GM23248 (cell line): ENCODE data around the gene FZD10. TPM values are rescaled to one million over a fixed set of nuclear protein-coding genes. Genes with fewer than 3 reads are reported as not detected.

Source experiments
- DNase-seq: peaks from one replicate; pipeline ENCODE4 v3.0.0-alpha.2; 2015
- H2AFZ ChIP-seq: fragments of 200-600 bp; sonication (generic); 2 replicates; pipeline ENCODE4 v1.6.1; 2016; ENCODE audit warnings: antibody characterized with exemption
- H3F3A ChIP-seq: fragments of 200-600 bp; sonication (generic); 2 replicates; pipeline ENCODE4 v1.6.1; 2016; ENCODE audit warnings: mild to moderate bottlenecking, antibody characterized with exemption, mixed run types; ENCODE audit not compliant: insufficient read depth
- H3K27ac ChIP-seq: fragments of 200-600 bp; sonication (generic); 2 replicates; pipeline ENCODE4 v1.5.1; 2016; ENCODE audit warnings: mild to moderate bottlenecking
- H3K27me3 ChIP-seq: fragments of 200-600 bp; sonication (generic); replicated peaks from 2 replicates; pipeline ENCODE4 v1.6.1; 2016; ENCODE audit warnings: mild to moderate bottlenecking; ENCODE audit not compliant: insufficient read depth
- H3K36me3 ChIP-seq: fragments of 200-600 bp; sonication (generic); 2 replicates; pipeline ENCODE4 v1.6.1; 2016; ENCODE audit warnings: low read depth, mild to moderate bottlenecking
- H3K4me1 ChIP-seq: fragments of 200-600 bp; sonication (generic); 2 replicates; pipeline ENCODE4 v1.6.1; 2016; ENCODE audit warnings: mild to moderate bottlenecking; ENCODE audit not compliant: insufficient read depth
- H3K4me2 ChIP-seq: fragments of 200-600 bp; sonication (generic); one replicate; pipeline ENCODE4 v1.6.1; 2016; ENCODE audit warnings: mild to moderate bottlenecking; ENCODE audit not compliant: unreplicated experiment
- H3K4me3 ChIP-seq: fragments of 200-600 bp; sonication (generic); 2 replicates; pipeline ENCODE4 v1.5.1; 2016; ENCODE audit warnings: mild to moderate bottlenecking
- H3K79me2 ChIP-seq: fragments of 200-600 bp; sonication (generic); 2 replicates; pipeline ENCODE4 v1.6.1; 2016; ENCODE audit warnings: mild to moderate bottlenecking; ENCODE audit not compliant: insufficient read depth
- H3K9ac ChIP-seq: fragments of 200-600 bp; sonication (generic); 2 replicates; pipeline ENCODE4 v1.6.1; 2016; ENCODE audit warnings: mild to moderate bottlenecking
- H3K9me2 ChIP-seq: fragments of 200-600 bp; sonication (generic); 2 replicates; pipeline ENCODE4 v1.6.1; 2016; ENCODE audit warnings: mixed run types, mild to moderate bottlenecking, moderate library complexity; ENCODE audit not compliant: insufficient read depth
- H3K9me3 ChIP-seq: fragments of 200-600 bp; sonication (generic); one replicate; pipeline ENCODE4 v1.6.1; 2017; ENCODE audit warnings: low read depth
- H4K20me1 ChIP-seq: fragments of 200-600 bp; sonication (generic); 2 replicates; pipeline ENCODE4 v1.6.0; 2016; ENCODE audit not compliant: insufficient read depth
- EZH2 ChIP-seq: fragments of 200-600 bp; sonication (generic); IDR thresholded peaks from 2 replicates; pipeline ENCODE4 v1.6.1; 2018; ENCODE audit warnings: antibody characterized with exemption, mild to moderate bottlenecking; ENCODE audit not compliant: insufficient read depth, poor library complexity, severe bottlenecking
- EZH2phosphoT487 ChIP-seq: fragments of 200-600 bp; sonication (generic); IDR thresholded peaks from 2 replicates; pipeline ENCODE4 v1.6.1; 2018; ENCODE audit warnings: antibody characterized with exemption, moderate library complexity, mild to moderate bottlenecking, low read depth; ENCODE audit not compliant: insufficient read depth
- WGBS, 2 experiments: methylation state at CpG; one replicate each; pipeline ENCODE4 v1.1.6; 2015 to 2017; ENCODE audit warnings: low lambda C conversion rate in 2 of 2, low coverage in 1 of 2; ENCODE audit errors: missing lambda C conversion rate in 2 of 2; 5-methylcytosine and 5-hydroxymethylcytosine counted together
- in situ Hi-C: fragments of 300-500 bp; cut with MboI; formaldehyde crosslinking; loops from 2 replicates; pipeline ENCODE4 v1.15.0; 2020
- polyA plus RNA-seq: library from polyadenylated mRNA; unstranded; fragments of >200 nt; fragmentation: Nextera tagmentation; extraction: Ambion mirVana; gene quantifications from 2 replicates; pipeline ENCODE4 v1.2.1, GENCODE V29; 2016
- total RNA-seq: library from RNA; depleted of rRNA; stranded (reverse); fragments of >200 nt; shearing (Covaris generic); gene quantifications from 2 replicates; pipeline ENCODE4 v1.2.3, GENCODE V29; 2014

The FZD10 gene
- total and polyA plus RNA-seq, 2 experiments from 2014 or later, result not detected

DNA sequence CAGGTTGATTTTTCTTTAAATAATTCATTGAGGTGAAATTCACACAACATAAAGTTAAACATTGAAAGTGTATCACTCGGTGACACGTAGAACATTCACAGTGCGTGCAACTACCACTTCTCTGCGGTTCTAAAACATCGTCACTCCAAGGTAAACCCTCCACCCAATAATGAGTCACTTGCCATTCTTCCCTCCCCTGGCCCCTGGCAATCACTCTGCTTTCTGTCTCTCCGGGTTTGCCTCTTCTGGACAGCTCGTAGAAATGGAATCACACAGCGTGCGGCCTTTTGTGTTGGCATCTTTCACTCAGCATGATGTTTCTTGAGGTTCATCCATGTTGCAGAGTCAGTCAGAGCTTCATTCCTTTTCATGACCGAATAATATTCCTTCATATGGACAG lies 18.9 kb downstream of the FZD10 start:
- no peak for TF ChIP-seq EZH2phosphoT487
- TF ChIP-seq EZH2, result no peak
- Histone ChIP-seq H3K9ac (no peak overlapping the region), H3K27me3 (no peaks in the 10 kb centered on the region), H4K20me1 (no peaks in the 10 kb centered on the region), H3K79me2 (no peaks in the 10 kb centered on the region), H3K4me1 (no peaks in the 10 kb centered on the region), H3K4me3 (no peak overlapping the region), H3K27ac (no peak overlapping the region), H3F3A (no peaks in the 10 kb centered on the region), H2AFZ (no peak overlapping the region), H3K36me3 (no peaks in the 10 kb centered on the region), H3K9me3 (no peaks in the 10 kb centered on the region), H3K9me2 (no peaks in the 10 kb centered on the region), H3K4me2 (no peak overlapping the region)
- in situ Hi-C loops, result no loop called here
- WGBS, 2 experiments, result 56 to 60% methylated on average over 10 of the region's 10 CpGs
- no peak for DNase-seq

DNA sequence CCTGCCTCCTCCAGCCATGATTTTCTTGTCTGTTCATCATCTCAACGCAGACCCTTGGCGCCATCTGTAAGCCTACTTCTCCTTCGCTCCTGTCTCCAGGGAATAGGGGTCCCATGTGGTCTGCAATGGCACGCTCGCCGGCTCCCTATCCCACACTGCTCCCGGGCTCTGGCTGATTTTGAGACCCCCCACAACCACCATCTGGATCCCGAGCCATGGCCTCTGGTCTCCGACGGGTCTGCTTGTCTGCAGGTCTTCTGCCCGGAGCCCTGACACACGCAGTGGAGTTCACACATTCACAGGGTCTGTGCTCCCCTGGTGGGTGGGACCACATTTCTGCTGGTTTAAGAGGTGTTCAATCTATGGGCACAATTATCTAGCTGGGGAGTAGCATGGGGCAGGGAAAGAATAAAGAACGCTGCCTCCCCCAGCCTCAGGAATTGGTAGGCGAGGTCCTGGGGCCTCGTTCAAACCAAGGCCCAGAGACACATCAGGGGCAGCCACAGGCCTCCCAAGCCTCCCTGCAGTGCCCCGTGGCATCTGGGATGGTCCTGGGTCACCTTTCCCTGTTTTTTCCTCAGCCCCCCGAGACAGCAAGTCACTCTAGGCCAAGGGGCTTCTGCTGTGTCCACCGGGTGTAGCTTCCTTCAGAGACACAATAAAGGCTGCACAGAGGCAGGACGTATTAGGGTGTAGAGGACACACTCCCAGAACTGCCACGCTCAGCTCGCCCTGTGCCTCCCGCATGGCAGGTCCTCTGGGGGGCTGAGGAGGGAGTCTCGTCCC lies 21.5 kb downstream of the FZD10 start:
- H3K27me3 ChIP-seq, result no peaks in the 10 kb centered on the region
- WGBS, 2 experiments, result 52 to 53% methylated on average over 23 of the region's 23 CpGs

DNA sequence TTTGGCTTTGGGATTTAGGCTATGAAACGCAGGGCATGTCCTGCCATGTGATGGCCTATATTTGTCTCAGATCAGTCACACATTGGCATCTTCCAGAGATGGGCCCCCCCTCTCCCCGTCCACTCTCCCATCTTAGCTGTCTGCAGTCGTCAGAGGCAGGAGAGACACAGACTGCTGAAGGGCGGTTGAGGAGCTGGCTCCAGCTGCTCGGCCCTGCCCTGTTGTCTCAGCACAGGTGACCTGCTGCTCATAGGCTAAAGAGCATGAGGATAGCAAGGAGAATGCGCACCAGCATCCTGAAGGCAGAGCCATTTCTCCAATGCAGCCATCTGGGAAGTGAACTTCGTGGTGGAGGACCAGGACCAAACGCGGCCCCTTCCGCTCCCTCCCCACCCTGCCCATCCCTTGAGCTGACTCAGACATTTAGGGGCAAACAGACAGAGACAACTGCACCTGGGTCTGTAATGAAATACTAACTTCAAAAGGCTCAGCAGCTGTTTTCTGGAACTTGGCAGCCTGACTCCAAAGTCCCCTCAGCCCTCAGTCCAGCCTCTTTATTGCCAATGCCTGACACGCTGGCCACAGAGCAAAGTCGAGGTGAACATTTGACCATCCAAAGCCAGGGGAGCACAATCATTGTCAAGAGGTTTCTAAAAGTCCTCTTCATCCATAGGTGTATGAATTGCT lies 22.3 kb downstream of the FZD10 start:
- no peak overlapping the region for H3K27ac ChIP-seq
- H3F3A ChIP-seq, result no peaks in the 10 kb centered on the region
- no peak overlapping the region for H3K9ac ChIP-seq
- no peak for DNase-seq
- H2AFZ ChIP-seq, result no peak overlapping the region
- TF ChIP-seq EZH2 (no peak), EZH2phosphoT487 (no peak)
- H4K20me1 ChIP-seq, result no peaks in the 10 kb centered on the region
- no peaks in the 10 kb centered on the region for H3K79me2 ChIP-seq
- no peak overlapping the region for H3K4me3 ChIP-seq
- H3K9me3 ChIP-seq, result no peaks in the 10 kb centered on the region
- H3K27me3 ChIP-seq, result no peaks in the 10 kb centered on the region
- in situ Hi-C loops, result no loop called here
- H3K9me2 ChIP-seq, result no peaks in the 10 kb centered on the region
- no peak overlapping the region for H3K4me2 ChIP-seq
- H3K4me1 ChIP-seq, result no peaks in the 10 kb centered on the region
- no peaks in the 10 kb centered on the region for H3K36me3 ChIP-seq
- WGBS, 2 experiments, result 43 to 47% methylated on average over 12 of the region's 12 CpGs

More for the DNA sequence above, 21.5 kb downstream of the FZD10 start:
- Histone ChIP-seq H3K4me1 (no peaks in the 10 kb centered on the region), H4K20me1 (no peaks in the 10 kb centered on the region), H3F3A (no peaks in the 10 kb centered on the region), H3K27ac (no peak overlapping the region), H3K4me2 (no peak overlapping the region), H3K79me2 (no peaks in the 10 kb centered on the region), H3K9me2 (no peaks in the 10 kb centered on the region), H3K36me3 (no peaks in the 10 kb centered on the region), H3K9ac (no peak overlapping the region), H2AFZ (no peak overlapping the region), H3K9me3 (no peaks in the 10 kb centered on the region), H3K4me3 (no peak overlapping the region)
- TF ChIP-seq EZH2, result no peak
- TF ChIP-seq EZH2phosphoT487, result no peak
- DNase-seq, result no peak
- in situ Hi-C loops, result no loop called here

DNA sequence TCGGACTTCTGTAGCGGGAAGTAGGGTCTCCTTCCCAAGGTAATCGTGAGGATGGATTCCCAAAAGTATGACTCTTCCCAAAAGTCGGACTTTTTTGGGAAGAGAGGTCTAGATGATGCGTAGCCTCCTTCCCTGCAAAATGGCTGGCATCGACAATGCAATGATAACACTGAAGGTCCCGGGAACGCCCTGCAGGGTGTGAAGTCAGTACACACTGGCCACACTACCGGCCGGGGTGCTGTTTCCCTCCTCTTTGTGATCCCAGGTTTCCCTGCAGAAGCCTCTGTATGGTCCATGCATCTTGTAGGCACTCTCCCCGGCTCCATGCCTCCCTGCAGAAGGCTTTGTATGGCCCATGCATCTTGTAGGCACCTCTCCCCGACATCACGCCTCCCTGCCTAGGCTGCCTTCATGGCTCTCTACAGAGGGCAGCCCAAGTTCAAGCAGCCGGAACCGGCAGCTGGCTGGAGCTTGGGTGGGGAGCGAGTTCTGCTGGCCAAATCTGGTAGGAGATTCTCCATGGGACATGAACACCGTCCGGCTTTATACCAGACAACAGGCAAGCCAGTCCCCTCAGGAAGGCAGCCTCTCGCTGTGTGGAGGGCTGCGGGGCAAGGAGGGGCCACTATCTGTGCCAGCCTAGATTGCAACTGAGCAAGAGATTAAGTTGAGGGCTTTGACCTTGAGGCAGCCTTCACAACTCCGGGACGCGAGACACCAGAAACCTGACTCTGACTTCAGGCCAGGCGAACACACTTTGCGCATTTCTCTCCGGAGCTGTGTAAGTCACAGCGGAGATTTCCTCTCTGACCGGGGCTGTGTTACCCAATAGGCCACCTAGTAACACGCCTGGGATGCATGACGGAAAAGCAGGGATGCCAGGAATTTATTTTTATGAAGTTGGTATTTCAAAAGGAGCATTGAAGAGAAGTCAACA lies 23.5 kb downstream of the FZD10 start:
- H3K9ac ChIP-seq, result no peak overlapping the region
- no peak for TF ChIP-seq EZH2
- TF ChIP-seq EZH2phosphoT487, result no peak
- H3K36me3 ChIP-seq, result no peaks in the 10 kb centered on the region
- no peaks in the 10 kb centered on the region for H3K27me3 ChIP-seq
- H2AFZ ChIP-seq, result no peak overlapping the region
- no peaks in the 10 kb centered on the region for H4K20me1 ChIP-seq
- no peak overlapping the region for H3K4me2 ChIP-seq
- DNase-seq, result no peak
- no peaks in the 10 kb centered on the region for H3K4me1 ChIP-seq
- H3K4me3 ChIP-seq, result no peak overlapping the region
- in situ Hi-C loops, result no loop called here
- WGBS, 2 experiments, result 70 to 73% methylated on average over 30 of the region's 30 CpGs
- H3K79me2 ChIP-seq, result no peaks in the 10 kb centered on the region
- no peaks in the 10 kb centered on the region for H3F3A ChIP-seq
- no peak overlapping the region for H3K27ac ChIP-seq
- no peaks in the 10 kb centered on the region for H3K9me2 ChIP-seq
- no peaks in the 10 kb centered on the region for H3K9me3 ChIP-seq
